Fibroblast of pulmonary artery (primary cell): Measurements from ENCODE around the gene BCL2.

Experiments used
- DNase-seq: peaks from one replicate; pipeline ENCODE4 v3.0.0-alpha.2; 2010; ENCODE audit warnings: low read depth
- H3K4me3 ChIP-seq: replicated peaks from 2 replicates; pipeline ENCODE4 v1.5.1; 2011; ENCODE audit warnings: low read depth, mild to moderate bottlenecking, control low read depth, low read length, moderate library complexity
- CTCF ChIP-seq: IDR thresholded peaks from 2 replicates; pipeline ENCODE4 v1.5.1; 2011; ENCODE audit warnings: mild to moderate bottlenecking, control low read depth, low read length, inconsistent platforms; ENCODE audit errors: missing control alignments

Gene BCL2

GRCh38 chr18:63232826-63233225 is 86.7 kb downstream of the BCL2 start:
- DNase-seq = no peak
- no peak overlapping the region for H3K4me3 ChIP-seq
- no peak for TF ChIP-seq CTCF

- no peak overlapping the region for H3K4me3 ChIP-seq
- peak; percentile 21 for DNase-seq
- TF ChIP-seq CTCF = no peak
Measured at GRCh38 chr18:63229971-63230370, 89.6 kb downstream of the BCL2 start.

GRCh38 chr18:63225434-63225833 is 94.1 kb downstream of the BCL2 start:
- no peak overlapping the region for H3K4me3 ChIP-seq
- TF ChIP-seq CTCF = no peak
- no peak for DNase-seq

DNA sequence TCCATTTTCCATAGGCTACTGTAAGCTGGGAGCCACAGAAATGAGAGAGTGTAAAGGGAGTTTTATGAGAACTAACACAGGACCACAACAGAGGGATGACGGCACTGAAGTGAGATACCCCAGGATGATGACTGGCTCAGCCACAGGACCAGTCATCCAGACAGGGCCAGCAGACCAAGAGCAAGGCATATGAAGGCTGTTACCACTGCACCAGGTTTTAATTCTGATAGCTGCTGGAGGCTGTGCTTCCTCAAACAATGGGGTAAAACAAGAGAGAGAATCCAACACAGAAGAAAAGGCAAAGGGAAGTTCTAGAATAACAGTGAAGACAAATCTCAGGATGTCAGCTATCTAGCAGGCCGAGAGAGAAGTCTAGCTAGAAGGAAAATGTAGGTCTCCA is 94.9 kb downstream of the BCL2 start:
- no peak for DNase-seq
- no peak for TF ChIP-seq CTCF

GRCh38 chr18:63223837-63224236 is 95.7 kb downstream of the BCL2 start:
- no peak overlapping the region for H3K4me3 ChIP-seq
- no peak for DNase-seq
- no peak for TF ChIP-seq CTCF

More for the DNA sequence above, 94.9 kb downstream of the BCL2 start:
- H3K4me3 ChIP-seq = no peak overlapping the region

GRCh38 chr18:63220903-63221302 is 98.7 kb downstream of the BCL2 start:
- no peak for DNase-seq
- no peak for TF ChIP-seq CTCF
- H3K4me3 ChIP-seq = no peak overlapping the region

- DNase-seq = no peak
- H3K4me3 ChIP-seq = no peak overlapping the region
- TF ChIP-seq CTCF = no peak
Measured at GRCh38 chr18:63218472-63218871, 101.1 kb downstream of the BCL2 start.
